Measurements from ENCODE around the gene PLAAT2.

Gene PLAAT2

DNA sequence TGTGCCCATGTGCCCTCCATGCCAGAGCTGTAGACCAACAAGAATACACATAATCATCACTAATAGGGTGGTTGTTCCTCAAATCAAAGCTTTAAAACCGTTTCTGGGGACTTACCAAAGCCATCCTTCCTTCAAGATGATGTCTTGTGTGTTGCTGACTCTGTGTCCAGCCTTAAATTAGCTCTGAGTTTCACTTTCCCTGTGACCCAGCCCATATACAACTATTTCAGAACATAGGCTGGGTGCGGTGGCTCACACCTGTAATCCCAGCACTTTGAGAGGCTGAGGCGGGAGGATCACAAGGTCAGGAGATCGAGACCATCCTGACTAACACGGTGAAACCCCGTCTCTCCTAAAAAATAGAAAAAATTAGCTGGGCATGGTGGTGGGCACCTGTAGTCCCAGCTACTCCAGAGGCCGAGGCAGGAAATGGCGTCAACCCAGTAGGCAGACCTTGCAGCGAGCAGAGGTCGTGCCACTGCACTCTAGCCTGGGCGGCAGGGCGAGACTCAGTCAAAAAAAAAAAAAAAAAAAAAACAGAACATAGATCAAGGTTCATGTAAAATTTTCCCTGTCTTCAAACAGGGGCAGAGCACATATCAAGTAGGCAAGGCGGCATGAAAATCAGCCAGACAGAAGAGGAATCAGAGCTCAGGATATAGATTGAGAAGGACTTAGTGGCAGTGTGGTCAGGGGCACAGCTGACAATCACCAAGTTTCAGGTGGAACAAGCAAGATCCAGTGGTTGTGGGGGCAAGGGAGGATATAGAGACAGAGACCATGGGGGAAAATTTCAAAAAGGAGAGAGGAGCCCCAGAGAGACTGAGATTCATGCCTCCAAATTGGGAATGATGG is at the start of gene PLAAT2:
Gene PLAAT2, minus strand, starts transcription at position 179 of the 855 bp plus-strand sequence. Its CDS starts 55 bp downstream, at position 124.
- H3K4me3 ChIP-seq (ENCODE audit: low read depth, low read length) = no peak within 1 kb of the TSS
- TF ChIP-seq, protein P1, sequence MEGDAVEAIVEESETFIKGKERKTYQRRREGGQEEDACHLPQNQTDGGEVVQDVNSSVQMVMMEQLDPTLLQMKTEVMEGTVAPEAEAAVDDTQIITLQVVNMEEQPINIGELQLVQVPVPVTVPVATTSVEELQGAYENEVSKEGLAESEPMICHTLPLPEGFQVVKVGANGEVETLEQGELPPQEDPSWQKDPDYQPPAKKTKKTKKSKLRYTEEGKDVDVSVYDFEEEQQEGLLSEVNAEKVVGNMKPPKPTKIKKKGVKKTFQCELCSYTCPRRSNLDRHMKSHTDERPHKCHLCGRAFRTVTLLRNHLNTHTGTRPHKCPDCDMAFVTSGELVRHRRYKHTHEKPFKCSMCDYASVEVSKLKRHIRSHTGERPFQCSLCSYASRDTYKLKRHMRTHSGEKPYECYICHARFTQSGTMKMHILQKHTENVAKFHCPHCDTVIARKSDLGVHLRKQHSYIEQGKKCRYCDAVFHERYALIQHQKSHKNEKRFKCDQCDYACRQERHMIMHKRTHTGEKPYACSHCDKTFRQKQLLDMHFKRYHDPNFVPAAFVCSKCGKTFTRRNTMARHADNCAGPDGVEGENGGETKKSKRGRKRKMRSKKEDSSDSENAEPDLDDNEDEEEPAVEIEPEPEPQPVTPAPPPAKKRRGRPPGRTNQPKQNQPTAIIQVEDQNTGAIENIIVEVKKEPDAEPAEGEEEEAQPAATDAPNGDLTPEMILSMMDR (IDR thresholded peaks at IDR 0.05; ENCODE audit: low read depth, low read length, missing control alignments) = no peak
- in situ Hi-C loops (cut with HindIII; ENCODE audit: low sequenced_read_pairs) = no loop called here
- no peak for DNase-seq (ENCODE audit: low read depth)

DNA sequence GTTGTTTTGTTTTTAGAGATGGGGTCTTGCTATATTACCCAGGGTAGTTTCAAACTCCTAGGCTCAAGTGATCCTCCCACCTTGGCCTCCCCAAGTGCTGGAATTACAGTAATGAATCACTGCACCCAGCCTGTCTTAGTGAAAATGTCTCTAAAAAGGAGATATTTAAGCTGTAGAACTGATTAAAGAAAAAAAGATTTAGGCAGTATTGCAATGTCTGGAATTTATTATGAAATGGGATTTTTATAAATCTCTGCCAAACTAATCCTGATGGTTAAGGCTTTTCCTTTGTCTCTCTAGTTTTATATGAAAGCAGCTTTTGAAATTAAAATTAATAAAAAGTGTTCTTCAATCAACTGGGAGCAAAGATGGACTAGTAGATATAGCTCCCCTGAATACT is 49.0 kb upstream of the PLAAT2 start:
- in situ Hi-C loops (cut with HindIII; ENCODE audit: low sequenced_read_pairs) = no loop called here
- no peak for DNase-seq (ENCODE audit: low read depth)
- peak overlapping the region; percentile 75 for H3K4me3 ChIP-seq (ENCODE audit: low read depth, low read length)
- TF ChIP-seq, protein P1 (IDR thresholded peaks at IDR 0.05; ENCODE audit: low read depth, low read length, missing control alignments) = no peak

DNA sequence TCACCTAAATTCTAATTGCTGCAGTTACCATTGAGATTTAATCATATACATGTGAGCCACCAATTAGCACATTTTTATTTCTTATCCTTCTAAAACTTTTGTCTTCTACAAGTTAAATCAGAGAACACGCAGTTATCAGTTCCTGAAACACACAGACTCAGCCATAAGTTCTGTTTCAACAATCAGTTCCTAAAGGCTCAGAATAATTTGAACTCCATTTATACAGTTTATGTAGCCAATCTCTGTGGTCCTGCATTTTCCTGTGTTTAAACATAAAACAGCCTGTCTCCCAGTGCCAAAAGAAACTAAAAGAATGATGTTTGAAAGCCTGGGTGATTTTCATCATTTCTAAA is 48.2 kb upstream of the PLAAT2 start:
- H3K4me3 ChIP-seq (ENCODE audit: low read depth, low read length) = no peak overlapping the region
- TF ChIP-seq, protein P1 (IDR thresholded peaks at IDR 0.05; ENCODE audit: low read depth, low read length, missing control alignments) = no peak
- in situ Hi-C loops (cut with HindIII; ENCODE audit: low sequenced_read_pairs) = no loop called here
- DNase-seq (ENCODE audit: low read depth) = no peak

DNA sequence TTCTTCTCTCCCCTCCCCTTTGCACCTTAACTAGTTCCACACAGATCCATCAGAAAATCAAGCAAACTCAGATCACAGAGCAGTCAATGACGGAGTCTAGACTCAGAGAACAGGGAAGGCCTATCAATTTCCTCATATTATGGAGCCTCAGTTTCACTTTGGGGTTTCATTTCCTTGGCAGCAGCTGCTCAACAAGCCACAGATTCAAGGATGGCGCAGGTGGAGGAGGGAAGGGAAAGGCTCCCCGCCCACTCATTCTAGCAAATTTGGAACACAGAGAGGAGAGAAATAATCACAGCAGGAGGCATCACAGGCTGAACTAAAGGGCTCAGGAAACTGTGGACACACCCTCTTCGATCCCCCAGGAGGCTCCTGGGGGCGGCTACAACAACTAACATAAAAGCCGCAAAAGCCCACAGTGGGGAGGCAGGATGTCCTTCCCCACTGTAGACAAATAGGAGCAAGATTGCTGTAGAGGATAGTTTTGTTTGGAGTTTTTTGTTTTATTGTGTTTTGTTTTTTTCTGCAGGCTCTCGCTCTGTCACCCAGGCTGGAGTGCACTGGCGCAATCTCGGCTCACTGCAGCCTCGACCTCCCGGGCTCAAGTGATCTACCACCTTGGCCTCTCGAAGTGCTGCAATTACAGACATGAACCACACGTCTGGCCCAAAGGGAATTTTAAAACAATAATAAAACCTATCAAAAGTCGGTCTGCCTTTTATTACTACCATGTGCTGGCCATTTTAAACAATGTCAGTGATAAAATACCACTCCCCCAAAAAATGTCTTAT is 47.6 kb upstream of the PLAAT2 start:
- in situ Hi-C loops (cut with HindIII; ENCODE audit: low sequenced_read_pairs) = no loop called here
- TF ChIP-seq, protein P1 (IDR thresholded peaks at IDR 0.05; ENCODE audit: low read depth, low read length, missing control alignments) = no peak
- peak overlapping the region; percentile 3 for H3K4me3 ChIP-seq (ENCODE audit: low read depth, low read length)
- DNase-seq (ENCODE audit: low read depth) = no peak

DNA sequence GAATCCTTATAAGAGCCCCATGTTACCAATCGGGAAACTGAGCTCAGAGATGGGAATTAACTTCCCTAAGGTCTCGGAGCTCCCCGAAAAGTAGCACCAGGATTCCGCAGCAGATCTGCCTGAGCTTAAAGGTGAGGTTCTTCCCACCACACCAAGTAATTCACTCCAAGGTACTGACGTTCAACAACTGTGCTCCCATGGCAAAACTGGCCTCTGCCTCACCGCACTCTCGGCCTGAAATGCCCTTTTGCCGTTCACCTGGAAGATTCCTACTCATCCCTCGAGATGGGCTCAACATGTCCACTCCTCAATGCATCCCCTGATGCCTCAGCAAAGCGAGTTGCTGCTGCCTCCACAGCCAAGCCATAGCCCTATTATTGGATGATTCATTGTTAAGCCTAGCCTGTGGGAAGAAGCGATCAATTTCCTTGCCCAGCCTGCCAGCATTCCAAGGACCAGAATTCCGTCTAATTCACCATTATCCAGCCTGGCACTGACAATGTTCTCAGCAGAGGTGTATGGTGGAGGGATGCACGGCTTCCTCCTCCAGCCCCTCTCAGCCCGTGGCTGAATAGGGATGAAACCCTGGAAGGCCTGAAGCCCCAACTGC is 46.9 kb upstream of the PLAAT2 start:
- H3K4me3 ChIP-seq (ENCODE audit: low read depth, low read length) = no peak overlapping the region
- in situ Hi-C loops (cut with HindIII; ENCODE audit: low sequenced_read_pairs) = no loop called here
- TF ChIP-seq, protein P1 (IDR thresholded peaks at IDR 0.05; ENCODE audit: low read depth, low read length, missing control alignments) = no peak
- DNase-seq (ENCODE audit: low read depth) = no peak

DNA sequence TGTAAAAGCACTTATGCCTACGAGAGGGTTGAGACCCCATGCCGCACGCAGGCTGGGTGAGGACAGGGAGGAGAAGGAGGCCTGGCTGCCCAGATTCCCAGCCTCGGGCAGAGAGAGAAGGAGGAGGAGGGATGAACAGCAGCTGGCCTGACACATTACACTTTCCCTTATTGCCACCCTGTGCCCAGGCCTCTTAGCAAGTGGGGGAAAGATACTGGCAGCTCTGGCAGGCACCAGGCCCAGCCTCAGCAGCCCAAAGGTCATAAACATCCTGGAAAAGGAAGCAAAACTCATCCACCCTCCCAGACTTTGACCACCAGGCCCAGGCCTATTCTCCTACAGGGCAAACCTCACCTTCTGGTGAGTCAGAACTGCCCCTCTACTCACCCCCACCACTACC is 46.4 kb upstream of the PLAAT2 start:
- DNase-seq (ENCODE audit: low read depth) = no peak
- TF ChIP-seq, protein P1 (IDR thresholded peaks at IDR 0.05; ENCODE audit: low read depth, low read length, missing control alignments) = no peak

More for the DNA sequence above, 46.4 kb upstream of the PLAAT2 start:
- no peak overlapping the region for H3K4me3 ChIP-seq (ENCODE audit: low read depth, low read length)
- in situ Hi-C loops (cut with HindIII; ENCODE audit: low sequenced_read_pairs) = no loop called here
